NCI-H1694 (cell line): ENCODE measurements around the gene CFAP99.

Source experiments
- DNase-seq: peaks from one replicate; lab custom pipeline; 2025; lab: John Stamatoyannopoulos, UW

CFAP99 gene

DNA sequence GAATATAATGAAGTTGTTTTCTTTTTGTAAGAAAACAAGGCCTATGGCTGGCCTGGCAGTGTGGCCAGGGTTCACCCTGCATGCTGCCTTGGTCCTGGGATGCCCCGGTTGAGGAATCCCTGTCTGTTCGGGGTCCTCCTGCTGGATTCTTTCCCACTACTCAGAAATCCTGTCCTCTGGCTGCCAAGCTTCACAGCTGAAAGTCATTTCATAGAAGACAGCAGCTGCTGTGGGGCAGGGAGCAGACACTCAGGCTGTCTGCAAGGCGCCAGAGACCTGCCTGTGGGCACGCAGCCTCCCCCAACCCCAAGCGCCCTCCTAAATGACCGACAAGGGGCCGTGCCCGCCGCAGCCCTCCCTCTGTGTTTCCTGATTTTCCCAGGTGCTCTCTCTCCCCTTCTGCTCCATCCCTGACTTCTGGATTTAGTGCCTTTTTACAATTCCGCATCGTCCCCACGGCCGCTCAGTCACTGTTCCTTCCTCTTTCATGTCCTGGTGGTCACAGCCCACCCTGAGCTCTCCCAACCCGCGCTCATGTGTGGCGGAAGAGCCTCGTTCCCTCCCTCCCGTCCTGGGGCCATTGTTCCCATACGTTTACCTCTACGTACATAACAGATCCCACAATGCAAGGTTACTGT, 27.9 kb upstream of the CFAP99 start:
- peak; percentile 41 for DNase-seq

DNA sequence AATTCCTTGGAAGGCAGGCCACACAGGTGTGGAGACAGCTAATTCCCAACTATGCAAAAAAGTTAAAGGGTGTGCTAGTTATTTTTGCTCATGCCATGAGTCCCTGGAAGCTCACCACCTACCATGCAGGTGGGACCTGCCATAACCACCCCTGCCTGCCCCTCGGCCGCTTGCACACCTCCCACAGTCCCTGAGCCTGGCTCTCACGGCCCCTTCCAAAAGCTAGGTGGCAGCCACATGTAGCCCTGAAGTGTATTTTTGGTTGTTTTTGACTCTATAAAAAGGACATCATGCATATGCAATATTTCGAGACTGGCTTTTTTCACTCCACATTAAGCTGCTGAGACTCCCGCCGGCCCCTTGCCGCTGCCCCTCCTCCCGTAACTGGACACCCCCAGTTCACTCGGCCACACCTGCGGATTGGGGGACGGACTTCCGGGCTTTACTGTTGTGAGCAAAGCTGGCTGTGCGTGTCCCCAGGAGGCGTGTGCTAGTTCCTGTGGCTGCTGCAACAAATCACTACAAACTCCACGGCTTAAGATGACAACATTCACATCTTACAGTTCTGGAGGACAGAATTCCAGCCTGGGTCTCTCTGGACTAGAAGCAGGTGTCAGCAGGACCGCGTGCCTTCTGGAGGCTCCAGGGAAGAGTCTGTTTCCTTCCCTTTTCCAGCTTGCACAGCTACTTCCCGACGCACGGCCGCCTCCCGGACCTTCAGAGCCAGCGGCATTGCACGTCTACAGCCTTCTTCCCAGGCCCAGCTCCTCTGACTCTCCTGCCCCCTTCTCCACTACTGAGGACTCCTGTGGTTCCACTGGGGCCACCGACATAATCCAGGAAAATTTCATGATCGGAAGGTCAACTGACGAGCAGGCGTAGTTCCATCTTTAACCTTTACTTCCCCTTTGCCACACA, 25.1 kb upstream of the CFAP99 start:
- DNase-seq: no peak

DNA sequence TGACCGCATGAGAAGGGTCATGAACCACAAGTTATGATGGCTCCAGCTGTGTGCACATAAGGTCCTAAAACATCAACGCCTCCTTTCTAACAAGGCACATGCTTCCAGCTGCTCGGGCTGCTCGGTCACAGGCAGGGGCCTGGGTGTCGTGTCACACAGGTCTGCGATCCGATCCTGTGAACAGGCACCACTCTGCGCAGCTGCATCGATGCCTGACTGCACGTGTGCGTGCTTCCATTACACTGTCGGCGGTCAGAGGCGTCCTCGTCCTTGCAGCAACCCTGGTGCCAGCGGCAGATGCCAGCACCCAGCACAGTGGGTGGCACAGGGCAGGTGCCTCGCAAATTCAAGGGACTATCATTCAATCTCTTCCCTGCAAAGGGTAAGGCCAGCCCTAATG, 24.2 kb upstream of the CFAP99 start:
- DNase-seq: no peak

DNA sequence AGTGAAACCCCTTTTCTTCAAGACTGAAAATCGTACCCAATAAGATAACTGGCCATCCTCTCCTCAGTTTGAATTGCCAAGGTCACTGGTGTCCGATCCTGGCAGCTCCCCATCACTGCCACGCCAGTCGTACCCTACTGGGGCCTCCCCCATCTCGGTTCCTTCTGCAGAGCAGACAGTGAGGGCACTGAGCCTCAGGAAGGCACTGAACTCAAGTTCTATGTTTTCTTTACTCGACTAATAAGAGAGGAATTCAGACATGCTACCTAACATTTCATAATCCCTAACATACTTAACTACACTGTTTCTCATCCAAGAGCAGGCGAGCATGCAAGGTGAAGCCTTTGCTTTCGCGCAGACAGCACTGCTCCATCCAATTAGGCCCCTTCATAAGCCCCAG, 23.7 kb upstream of the CFAP99 start:
- DNase-seq: no peak

DNA sequence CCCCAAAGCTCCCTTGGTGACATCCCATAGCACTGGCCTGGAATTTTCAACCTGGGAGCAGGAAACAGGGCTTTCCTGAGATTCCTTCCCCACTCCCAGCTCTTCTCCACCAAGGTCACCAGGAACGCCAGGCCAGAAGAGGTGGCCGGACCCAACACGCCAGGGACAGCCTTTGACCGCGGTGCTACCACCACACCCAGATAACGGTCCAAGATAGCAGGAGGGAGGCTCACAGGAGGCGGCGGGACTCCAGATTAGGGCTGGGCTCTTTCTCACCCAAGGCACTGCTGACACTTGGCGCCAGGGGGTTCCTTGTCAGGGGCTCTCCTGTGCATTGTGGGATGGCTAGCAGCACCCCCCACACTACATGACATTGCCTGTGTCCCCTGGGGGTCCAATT, 23.2 kb upstream of the CFAP99 start:
- no peak for DNase-seq

DNA sequence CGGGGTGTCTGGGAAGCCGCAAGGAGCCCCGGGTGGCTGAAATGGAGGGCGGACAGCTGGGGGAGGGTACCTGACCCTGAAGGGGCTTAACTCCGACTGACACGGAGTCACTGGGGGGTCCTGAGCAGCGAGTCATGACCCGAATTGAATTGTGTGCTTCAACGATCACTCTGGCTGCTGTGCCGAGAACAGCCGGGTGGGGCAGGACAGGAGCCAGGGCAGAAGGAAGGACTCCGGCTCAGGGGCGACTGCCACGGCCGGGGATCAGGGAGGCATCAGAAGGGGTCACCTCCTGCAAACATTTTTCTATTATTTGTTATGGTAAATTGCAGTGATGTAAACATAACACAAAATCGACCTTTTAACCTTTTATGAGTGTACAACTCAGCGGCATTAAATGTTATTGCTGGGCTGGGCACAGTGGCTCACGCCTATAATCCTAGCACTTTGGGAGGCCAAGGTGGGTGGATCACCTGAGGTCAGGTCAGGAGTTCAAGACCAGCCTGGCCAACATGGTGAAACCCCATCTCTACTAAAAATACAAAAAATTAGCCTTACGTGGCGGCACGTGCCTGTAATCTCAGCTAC, 21.9 kb upstream of the CFAP99 start:
- DNase-seq: no peak

DNA sequence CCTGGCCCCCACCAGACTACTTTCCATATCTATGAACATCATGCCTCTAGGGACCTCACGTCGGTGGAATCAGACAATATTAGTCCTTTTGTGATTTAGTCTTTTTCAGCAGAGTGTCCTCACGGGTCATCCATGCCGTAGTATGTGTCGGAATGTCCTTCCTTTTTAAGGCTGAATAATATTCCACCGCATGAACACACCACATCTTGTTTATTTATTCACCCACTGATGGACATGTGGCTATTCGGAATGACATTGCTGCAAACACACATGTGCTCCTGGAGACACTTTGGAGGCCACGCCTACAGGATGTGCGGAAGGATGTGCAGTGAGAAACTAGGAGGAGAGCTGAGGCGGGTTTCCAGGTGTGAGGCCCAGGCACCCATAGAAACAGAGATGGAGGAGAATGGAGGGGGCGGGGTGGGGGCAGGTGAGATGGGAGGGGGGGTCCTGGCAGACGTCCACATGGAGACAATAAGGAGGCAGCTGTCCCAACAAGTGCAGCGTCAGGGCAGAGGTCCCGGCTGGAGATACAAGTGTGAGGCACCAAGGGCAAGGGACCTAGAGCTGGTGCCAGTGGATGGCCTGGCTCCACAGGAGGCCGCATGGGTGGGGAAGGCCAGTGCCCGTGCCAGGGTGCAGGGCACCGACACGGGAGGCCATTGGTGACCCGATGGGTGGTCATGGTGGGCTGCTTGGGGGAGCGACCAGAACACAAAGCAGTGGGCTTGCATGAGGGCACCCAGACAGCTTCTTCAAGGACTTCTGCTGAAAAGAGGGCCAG, 21.0 kb upstream of the CFAP99 start:
- no peak for DNase-seq

DNA sequence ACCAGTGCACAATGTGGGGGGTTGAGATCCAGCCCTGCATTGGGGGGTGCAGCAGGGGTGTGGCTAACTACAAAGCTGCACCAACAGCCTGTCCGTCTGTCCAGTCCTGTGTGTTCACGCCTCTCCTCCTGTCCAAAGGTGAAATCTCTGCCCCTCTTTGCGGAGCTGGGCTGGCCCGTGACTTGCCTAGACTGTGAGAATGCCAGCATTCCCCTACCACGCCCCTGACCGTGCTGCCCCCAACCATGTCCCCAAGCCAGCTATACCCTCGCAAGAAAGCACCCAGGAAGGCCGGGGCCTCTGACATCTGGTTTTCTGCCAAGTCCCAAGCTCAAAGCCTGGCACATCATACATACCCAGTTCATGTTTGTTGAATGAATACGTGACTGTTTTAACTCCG, 19.5 kb upstream of the CFAP99 start:
- no peak for DNase-seq

DNA sequence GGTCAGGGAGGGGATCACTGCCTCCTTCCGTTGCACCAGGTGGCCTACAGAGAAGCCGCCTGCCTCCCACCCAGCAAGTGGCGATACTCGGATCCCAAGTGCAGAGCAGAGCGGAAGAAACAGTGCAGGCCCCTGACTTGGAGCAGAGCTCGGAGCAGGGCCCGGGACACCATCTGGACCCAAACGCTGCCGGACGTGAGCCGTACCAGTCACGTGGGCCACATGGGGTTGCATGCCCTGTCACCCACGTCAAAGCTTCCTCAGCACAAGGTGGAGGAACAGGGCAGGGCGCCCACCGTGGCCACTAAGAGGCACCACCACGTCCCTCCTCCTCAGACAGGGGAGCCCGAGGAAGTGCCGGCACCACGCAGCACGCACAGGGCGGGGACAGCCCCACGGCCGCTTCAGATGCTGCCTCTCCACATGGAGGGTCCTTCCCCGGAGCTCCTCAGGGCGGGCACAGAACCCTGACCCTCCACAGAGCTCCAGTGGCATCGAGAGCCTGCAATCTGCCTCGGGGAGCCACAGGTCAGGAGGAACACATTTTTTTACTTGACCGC, 19.0 kb upstream of the CFAP99 start:
- DNase-seq: no peak

DNA sequence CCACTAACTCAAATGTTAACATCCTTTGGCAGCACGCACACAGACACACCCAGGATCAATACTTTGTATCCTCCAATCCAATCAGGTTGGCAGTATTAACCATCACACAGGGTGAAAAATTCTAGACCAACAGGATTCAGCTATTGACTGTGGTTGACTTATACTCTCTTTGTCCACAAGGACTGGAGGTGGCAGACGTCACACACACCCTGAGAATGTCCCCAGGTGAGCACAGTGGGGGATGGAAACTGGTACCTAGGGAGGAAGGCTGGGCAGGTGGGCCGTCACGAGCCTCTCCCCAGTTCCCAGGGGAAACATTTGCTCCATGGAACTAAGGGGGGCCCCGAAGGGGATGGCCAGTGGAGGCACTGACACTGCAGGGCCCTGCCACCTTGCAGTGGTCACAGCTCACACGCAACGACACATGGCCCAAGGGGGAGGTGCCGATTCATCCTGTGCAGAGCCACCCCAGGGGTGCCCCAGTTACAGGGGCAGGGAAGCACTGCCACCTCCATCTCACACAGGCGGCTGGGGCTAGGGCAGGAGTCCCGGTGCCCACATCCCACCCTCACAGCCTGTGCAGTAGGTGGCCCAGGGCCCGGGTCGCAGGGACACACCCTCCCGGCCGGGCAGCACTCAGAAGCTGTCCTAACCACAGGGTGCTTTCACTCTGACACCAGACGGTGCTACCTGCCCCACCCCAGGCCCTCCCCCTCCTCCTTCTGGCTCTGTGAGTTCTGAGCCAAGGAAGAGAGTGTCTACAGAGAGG, 17.7 kb upstream of the CFAP99 start:
- no peak for DNase-seq

DNA sequence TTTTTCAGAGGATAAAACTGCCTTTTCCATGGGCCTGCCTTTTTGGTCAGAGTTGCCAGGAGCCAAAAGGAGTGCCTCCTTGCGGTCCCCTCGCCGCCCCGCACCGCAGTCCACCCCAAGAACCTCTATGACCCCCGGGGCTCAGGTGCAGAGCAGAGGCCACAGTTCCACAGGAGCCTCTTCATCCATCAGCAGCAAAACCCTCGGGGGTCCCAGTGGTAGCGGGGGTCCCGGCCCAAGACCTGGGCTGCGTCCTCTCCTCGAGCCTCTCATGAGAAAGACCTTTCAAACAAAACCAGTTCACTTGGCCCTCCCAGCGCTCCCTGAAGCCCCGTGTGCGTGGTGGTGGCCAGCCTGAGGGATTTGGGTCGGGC, 17.2 kb upstream of the CFAP99 start:
- DNase-seq: no peak

DNA sequence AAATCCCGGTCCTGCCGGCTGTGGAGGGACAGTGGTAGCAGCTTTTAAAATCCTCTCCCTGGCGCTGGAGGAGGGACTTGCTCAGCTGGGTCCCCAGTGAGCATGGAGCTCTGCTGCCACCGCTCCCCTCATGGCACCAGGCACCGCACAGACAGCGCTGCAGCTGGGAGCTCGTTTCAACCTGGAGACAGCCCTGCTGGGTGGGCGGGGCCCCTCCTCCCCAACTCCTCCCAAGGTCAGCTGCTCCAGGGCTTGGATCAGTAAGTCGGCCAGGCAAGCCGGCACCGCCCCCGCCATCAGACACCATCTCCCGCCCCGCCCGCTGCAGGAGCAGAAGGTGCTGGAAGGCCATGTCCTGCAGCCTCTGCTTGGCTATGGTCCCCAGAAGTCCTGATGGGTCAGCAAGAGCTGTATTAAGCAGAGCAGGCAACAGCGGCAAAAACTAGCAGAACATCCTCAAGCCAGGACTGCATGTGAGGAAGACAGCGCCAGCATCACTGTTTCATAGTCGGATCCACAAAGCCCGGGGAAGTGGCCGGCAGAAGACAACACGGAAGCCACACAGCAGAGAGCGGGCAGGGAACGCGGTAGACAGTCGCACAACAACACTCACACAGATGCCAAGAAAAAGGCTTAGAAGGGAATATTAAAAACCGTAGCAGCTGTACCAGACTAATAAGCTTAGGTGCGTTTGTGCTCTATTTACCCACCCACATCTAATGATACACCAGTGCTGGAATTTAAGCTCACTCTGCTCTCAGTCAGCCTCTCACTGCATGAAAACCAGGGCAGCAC, 16.5 kb upstream of the CFAP99 start:
- DNase-seq: peak; percentile 54

DNA sequence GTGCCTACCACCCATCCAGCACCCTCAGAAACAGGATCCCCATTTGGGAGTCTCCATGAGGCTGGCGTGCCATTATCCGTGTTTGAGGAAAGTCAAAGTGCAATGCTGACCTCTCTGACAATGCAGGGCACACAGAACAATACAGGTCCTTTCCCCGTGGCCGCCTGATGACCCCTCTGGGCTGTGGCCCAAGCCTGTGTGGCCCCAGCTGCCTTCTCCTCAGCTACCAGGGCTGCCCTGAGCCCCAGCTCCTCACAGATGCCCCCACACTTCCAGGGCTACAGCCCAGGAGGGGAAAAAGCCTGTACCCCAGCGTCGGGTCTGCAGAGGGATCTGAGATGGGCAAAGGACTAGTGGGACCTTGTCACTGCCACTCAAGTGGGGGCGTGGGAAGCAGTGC, 15.8 kb upstream of the CFAP99 start:
- DNase-seq: no peak

DNA sequence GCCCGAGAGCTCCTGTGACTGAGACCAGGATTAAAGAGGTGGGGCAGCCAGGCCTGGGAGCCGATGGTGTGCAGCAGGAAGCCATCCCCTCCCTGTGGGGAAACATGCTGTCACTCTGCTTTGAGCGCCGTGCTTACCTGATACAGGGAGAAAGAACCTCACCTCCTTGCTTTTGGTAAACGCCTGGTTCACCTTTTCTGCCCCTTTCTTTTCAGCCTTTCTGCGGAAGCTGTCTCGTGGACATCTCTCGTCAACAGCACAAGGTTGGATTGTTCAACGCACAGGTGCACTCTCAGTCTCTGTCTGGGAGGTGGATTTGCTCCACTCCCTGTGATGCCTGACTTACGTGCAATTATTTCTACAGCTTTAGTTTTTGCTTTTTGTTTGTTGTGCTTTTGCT, 12.3 kb upstream of the CFAP99 start:
- no peak for DNase-seq

DNA sequence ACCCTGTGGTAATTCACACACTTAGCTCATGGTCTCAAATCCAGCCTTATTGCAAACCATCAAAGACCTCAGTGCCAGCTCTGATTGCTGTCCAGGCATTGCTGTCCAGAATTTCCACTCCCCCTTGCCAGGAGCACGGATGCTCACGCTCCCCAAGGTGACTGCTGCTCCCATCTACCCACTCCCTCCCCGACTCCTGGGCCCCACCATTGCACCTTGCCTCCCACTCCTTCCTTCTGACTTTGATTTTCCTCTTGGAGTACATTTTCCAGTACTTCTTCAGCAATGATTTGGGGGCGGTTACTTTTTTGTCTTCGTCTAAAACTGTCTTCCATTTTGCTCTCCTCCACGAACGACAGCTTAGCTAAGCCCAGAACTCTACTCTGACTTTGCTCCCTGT, 11.8 kb upstream of the CFAP99 start:
- no peak for DNase-seq

DNA sequence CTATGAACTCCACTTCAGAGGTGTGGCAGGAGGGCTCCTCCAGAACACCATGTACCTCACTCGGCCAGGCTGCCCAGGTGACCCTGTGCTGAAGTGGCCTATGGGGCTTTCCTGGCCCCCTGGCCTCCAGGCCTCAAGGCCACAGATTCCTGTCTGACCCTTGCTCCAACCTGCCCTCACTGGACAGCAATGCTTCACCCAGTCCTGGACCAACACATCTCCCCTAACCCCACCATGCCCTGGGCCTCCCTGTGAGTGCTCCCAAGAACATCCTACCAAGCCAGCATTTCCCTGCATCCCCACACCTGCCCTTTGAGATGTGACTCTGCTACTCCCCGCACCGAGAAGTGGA, 10.8 kb upstream of the CFAP99 start:
- no peak for DNase-seq

DNA sequence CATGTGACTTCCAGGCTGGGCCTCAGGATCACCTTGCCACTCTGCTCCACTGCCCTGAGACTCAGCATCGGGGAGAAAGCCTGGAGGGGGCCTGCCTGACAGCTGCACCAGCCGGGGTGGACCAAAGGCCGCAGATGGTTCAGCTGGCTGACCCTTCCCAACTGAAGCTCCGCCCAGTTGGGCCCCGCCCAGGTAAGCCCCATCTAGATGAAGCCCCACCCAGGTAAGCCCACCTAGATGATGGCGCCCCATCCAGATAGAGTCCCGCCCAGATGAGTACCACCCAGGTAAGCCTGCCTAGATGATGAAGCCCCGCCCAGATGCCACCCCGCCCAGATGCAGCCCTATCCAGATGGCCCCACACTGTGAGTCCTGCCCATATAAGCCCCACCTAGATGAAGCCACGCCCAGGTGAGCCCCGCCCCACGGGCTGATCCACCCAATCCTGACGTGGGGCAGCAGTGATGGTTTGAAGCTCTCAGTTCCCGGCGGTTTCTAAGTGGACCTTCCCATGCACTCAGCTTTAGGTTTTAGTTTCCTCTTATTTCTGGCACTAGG, 10.3 kb upstream of the CFAP99 start:
- no peak for DNase-seq

DNA sequence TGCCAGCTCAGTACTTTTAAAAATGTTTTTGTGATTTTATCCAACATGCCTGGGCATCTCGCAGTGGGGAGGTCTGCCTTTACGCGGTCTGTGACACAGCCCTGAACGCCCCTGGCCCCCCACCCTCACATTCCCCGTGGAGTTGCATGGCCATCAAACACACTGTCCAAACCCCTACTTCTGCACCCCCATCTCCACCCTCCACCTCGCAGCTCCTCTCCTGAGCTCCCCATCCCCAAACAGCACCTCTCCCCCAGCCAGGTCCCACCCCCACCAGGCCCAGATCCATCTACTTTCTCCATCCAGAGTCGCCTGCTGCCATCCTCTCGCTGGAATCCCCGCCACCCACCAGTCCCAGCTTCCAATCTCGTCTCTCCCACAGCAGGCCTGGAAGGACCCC, 9.8 kb upstream of the CFAP99 start:
- no peak for DNase-seq

DNA sequence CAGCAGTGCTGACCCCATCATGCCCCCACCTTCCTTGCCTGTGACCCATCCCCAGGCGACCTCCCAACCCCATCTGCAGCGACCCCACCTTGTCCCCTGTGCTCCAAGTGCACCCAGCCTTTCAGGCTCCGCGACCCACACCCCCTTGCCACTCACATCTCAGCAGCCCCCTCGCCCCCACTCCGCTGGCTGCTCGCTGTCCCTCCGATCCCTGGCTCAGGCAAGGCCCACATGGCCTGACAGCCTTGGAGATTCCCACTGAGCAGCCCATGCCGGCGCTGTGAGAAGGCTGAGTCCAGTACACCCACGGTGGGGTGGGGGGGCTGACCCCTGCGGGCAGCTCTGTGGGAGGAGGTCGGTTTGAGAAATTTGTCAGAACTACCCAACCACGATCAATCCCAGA, 9.4 kb upstream of the CFAP99 start:
- no peak for DNase-seq

DNA sequence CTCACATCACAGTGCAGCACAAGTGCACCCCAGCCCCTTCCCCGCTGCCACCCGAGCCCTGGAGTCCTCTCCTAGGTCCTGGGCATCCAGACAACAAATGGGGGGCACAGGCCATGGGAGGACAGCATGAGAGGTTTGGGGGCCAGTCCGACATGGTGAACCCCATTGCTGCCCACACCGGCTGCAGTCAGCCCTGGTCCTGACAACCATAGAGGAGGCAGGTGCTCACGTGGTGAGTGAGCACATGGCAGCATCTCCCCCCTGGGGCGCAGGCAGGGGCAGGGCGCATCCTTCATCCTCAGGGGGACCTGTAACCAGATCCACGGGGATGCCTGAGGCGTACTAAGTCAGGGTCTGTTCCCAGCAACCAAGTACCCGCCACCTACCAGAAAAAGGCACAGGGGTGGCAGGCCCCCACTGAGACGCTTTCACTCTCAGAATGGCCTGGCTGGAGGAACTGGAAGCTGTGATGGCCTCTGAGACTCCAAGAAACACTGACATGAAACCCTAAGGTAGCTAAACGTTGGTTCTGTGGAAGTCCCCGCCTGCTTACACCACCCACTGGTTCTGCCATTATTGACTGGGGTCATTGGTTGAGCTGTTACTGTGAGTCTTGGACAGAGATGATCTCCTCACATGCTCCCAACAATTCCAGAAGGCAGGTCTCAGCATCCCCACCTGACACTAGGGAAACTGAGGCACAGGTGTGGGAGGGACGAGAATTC, 6.8 kb upstream of the CFAP99 start:
- DNase-seq: no peak
